HuH-7.5 (cell line): Measurements from ENCODE around the gene COPB1.
A peak's percentile ranks its signal among the peaks of the same experiment; 100 is the strongest.
"Not testable (repeated sequence)": the region's sequence is repeated elsewhere in the genome, so short reads cannot be mapped to it uniquely, and the experiment has no call there.

Source experiments
- DNase-seq: peaks from one replicate; pipeline ENCODE4 v3.0.0; 2011; ENCODE audit warnings: low spot score

Gene COPB1, protein sequence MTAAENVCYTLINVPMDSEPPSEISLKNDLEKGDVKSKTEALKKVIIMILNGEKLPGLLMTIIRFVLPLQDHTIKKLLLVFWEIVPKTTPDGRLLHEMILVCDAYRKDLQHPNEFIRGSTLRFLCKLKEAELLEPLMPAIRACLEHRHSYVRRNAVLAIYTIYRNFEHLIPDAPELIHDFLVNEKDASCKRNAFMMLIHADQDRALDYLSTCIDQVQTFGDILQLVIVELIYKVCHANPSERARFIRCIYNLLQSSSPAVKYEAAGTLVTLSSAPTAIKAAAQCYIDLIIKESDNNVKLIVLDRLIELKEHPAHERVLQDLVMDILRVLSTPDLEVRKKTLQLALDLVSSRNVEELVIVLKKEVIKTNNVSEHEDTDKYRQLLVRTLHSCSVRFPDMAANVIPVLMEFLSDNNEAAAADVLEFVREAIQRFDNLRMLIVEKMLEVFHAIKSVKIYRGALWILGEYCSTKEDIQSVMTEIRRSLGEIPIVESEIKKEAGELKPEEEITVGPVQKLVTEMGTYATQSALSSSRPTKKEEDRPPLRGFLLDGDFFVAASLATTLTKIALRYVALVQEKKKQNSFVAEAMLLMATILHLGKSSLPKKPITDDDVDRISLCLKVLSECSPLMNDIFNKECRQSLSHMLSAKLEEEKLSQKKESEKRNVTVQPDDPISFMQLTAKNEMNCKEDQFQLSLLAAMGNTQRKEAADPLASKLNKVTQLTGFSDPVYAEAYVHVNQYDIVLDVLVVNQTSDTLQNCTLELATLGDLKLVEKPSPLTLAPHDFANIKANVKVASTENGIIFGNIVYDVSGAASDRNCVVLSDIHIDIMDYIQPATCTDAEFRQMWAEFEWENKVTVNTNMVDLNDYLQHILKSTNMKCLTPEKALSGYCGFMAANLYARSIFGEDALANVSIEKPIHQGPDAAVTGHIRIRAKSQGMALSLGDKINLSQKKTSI

GRCh38 chr11:14499560-14500180 is at the start of gene COPB1:
COPB1 (minus strand) TSS chr11:14499811; CDS start chr11:14498928, 883 bp downstream.
- DNase-seq, result peak; percentile 39

GRCh38 chr11:14547440-14547839 is 47.8 kb upstream of the COPB1 start:
- DNase-seq, result no peak

- DNase-seq, result no peak
Measured at GRCh38 chr11:14546672-14547071, 47.1 kb upstream of the COPB1 start.

DNA sequence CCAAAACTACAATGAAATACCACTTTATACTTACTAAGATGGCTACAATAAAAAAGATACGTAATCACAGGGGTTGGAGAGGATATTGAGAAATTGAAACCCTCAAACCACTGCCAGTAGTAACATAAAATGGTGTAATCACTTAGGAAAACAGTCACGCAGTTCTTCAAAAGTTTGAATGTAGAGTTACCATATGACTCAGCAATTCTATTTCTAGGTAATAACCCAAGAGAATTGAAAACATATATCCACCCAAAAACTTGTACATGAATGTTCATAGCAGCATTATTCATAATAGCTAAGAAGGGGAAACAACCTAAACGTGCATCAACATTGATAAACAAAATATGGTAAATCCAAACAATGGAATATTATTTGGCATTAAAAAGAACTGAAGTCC is 45.0 kb upstream of the COPB1 start:
- DNase-seq, result no peak

- no peak for DNase-seq
Measured at GRCh38 chr11:14543260-14543659, 43.6 kb upstream of the COPB1 start.

- no peak for DNase-seq
Measured at GRCh38 chr11:14542324-14542723, 42.7 kb upstream of the COPB1 start.

GRCh38 chr11:14541192-14541947 is 41.8 kb upstream of the COPB1 start:
- peak; percentile 18 for DNase-seq

DNA sequence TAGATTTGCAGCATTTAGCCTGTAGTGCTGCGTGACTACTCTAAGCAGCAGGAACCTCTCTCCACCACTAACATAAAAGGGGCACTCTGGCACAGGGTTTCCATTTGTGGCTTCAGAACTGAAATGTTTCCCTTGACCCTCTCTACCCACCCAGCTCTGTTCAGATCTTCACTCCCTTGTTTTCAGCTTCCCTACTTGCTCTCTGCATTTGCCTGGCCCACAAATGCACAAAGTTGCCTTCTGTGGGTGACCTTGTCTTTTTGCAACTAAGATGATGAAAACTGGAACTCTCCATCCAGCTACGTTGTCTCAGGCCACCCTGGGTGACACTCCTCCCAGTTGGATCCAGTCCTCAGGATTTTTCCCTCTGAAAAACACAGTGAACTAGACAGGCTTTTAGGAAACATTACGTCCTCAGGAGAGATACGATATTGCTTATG is 40.4 kb upstream of the COPB1 start:
- no peak for DNase-seq

- DNase-seq, result no peak
Measured at GRCh38 chr11:14538926-14539554, 39.4 kb upstream of the COPB1 start.

- DNase-seq, result no peak
Measured at GRCh38 chr11:14538271-14538925, 38.8 kb upstream of the COPB1 start.

DNA sequence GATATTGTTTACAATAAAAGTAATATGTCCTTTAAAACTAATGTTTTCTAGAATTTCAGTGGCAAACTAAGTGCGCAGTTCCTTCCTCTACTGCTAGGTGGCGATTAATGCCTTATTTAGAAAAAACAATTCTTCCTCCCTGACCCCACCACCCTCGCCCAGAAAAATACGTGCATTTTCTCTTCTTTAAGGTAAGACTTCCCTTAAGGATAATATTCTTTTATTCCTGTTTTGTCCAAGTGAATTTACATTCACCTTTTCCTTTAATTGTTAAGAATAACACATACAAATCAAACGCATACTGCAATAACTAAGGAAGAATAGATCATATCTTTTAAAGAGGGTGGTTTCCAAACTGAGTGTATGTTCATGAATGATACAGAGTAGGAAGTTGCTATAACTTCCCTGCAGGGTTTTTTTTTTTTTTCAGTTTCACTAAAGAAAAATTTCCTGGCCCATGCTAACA is 37.6 kb upstream of the COPB1 start:
- DNase-seq, result peak; percentile 17

DNA sequence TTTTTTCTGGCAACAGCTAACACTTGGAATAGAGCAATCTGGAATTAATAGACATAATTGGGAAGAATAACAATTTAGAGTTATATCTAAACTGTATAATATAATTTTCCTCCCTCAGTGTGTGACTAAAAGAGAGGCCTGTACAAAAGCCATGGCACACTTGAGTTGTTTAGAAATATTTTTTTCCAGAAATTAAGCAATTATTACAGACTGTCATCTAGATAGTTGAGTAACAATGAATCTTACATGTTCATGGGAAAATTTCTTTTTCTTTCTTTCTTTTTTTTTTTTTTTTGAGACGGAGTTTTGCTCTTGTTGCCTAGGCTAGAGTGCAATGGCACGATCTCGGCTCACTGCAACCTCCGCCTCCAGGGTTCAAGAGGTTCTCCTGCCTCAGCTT is 35.6 kb upstream of the COPB1 start:
- DNase-seq, result not testable (repeated sequence)

DNA sequence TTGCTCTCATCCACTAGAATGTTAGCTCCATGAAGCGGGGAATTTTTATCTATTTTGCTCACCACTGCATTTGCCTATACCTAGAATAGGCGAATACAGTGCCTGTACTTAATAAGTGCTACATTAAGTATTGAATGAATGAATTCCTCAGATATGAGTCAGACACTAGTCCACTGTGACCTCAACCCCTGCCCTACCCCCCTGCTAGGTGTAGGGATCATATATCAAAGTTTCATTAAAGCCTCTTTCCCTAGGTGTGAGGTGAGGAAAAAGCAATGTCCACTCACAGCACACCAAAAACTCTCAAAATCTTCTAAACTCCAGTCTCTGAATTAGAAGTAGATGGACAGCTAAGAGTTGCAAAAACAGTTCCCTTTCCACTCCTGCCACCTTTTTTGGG is 30.3 kb upstream of the COPB1 start:
- no peak for DNase-seq

DNA sequence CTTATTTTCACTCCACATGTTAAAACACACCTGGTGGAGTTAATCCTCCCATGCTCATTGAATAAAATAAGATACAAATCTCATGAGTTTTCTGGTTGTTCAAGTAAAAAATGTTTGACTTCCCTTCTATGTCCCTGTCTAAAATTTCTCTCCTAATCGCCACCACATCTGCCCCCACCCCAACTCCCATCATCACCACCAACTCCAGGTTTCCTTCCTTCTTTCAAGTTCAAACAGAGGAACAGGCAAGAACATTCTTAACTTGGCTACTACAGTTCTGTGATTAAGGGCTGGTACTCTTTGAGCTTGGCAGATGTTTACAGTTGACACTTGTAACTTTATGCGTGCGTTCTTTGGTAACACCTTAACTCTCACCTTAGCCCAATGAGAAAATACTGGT is 29.7 kb upstream of the COPB1 start:
- DNase-seq, result no peak

GRCh38 chr11:14522801-14523200 is 23.2 kb upstream of the COPB1 start:
- no peak for DNase-seq

- no peak for DNase-seq
Measured at GRCh38 chr11:14522245-14522644, 22.6 kb upstream of the COPB1 start.

- DNase-seq, result no peak
Measured at GRCh38 chr11:14520747-14521151, 21.1 kb upstream of the COPB1 start.

DNA sequence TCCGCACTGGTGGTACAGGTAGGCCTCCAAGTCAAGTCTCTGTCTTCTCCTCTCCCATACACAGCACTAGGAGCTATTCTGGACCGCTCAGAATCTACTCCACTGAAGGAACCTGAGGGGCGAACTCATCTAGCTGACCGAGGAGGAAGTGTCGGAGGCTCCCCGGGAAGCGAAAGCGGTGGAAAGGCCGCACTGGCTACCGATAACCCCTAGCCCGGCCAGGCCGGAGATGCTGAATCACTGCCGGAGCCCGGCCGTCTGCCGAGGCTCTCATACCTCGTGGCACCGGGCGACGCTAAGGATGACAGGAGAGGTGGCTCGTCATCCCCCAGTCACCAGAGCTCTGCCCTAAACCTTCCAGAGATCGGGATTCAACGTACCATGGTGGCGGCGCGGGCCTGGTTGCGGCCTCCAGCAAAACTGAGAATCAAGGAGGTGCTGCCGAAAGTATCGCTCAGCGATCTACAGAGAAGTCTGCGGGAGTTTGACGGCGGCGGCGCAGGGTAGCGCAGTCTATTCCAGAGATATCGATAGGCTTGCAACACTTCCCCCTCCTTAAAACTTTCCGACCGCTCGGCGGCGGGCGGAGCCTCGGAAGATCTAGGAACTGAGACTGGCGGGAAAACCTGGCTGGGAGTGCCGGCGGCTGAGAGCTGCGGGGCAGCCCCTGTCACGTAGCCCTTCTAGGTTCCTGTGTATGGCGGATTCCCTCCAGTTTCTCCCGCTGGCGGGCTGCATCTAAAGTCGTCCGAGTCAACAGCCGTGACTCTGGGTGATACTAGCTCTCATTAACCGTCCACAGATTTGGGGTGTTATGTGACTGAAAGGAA is 20.5 kb upstream of the COPB1 start, which contains the start of gene PSMA1:
PSMA1 (minus strand) TSS at position 470 of the 830 bp plus-strand sequence; CDS start at position 383, 87 bp downstream.
- DNase-seq, result peak; percentile 58

DNA sequence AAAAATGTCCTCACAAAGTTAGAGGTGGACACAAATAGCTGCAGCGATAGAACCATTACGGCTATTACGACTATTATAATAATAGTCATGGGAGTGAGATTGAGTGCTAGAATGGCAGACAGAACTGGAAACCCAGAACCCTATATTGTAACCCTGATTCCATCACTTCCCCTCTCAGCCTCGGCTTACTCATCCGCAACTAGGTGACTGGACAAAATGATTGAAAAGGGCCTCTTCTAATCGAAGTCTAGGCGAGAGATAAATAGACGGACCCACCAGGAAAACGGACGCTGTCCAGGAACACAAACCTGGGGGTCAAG is 19.9 kb upstream of the COPB1 start:
- DNase-seq, result no peak

GRCh38 chr11:14518820-14519219 is 19.2 kb upstream of the COPB1 start:
- no peak for DNase-seq
